K562 (cell line): ENCODE data around the gene TK1. TPM values are rescaled to one million over a fixed set of nuclear protein-coding genes. Genes with fewer than 3 reads are reported as not detected.

Experiments used
- ATF1 ChIP-seq, 2 experiments: fragments of 450-650 bp in 1 of 2; IDR thresholded peaks; 2 replicates each; pipeline ENCODE4 v1.6.1; 2016; ENCODE audit warnings: missing compliant biosample characterization in 1 of 2, missing genetic modification characterization in 1 of 2
- BCL6 ChIP-seq: fragments of 250-450 bp; sonication (Bioruptor Pico); IDR thresholded peaks from 2 replicates; pipeline ENCODE4 v1.4.0; 2020
- BCOR ChIP-seq: fragments of 450-650 bp; IDR thresholded peaks from 2 replicates; pipeline ENCODE4 v1.6.1; 2016
- BHLHE40 ChIP-seq: IDR thresholded peaks from 2 replicates; pipeline ENCODE4 v1.6.1; 2011; ENCODE audit warnings: low read length, improper control_type of control experiment
- BMI1 ChIP-seq: fragments of 150-350 bp; IDR thresholded peaks from 2 replicates; pipeline ENCODE4 v1.6.1; 2014; ENCODE audit warnings: low read length
- CCNT2 ChIP-seq: IDR thresholded peaks from 2 replicates; pipeline ENCODE4 v1.6.1; 2011; ENCODE audit warnings: borderline replicate concordance, low read depth, mild to moderate bottlenecking, moderate library complexity, mixed read lengths, low read length; ENCODE audit not compliant: insufficient read length; ENCODE audit errors: extremely low read depth
- FOXK2 ChIP-seq, 2 experiments: fragments of 450-650 bp; IDR thresholded peaks in 1 of 2; conservative IDR thresholded peaks in 1 of 2; 2 replicates each; pipeline ENCODE4 v1.6.1; 2016; ENCODE audit warnings: low read depth in 2 of 2, mild to moderate bottlenecking in 1 of 2
- KLF13 ChIP-seq: fragments of 450-650 bp; IDR thresholded peaks from 2 replicates; pipeline ENCODE4 v1.6.1; 2016; ENCODE audit warnings: missing genetic modification characterization, low read depth, mild to moderate bottlenecking, missing compliant biosample characterization, moderate library complexity, borderline replicate concordance
- KLF6 ChIP-seq: fragments of 250-450 bp; sonication (Bioruptor Pico); IDR thresholded peaks from 2 replicates; pipeline ENCODE4 v1.4.0; 2020; ENCODE audit warnings: mild to moderate bottlenecking, moderate library complexity, borderline replicate concordance
- L3MBTL2 ChIP-seq: fragments of 450-650 bp; IDR thresholded peaks from 2 replicates; pipeline ENCODE4 v1.6.1; 2016; ENCODE audit warnings: mild to moderate bottlenecking, moderate library complexity
- MAZ ChIP-seq, 2 experiments: fragments of 450-650 bp in 1 of 2; sonication (generic) in 1 of 2; formaldehyde crosslinking; IDR thresholded peaks in 1 of 2; conservative IDR thresholded peaks in 1 of 2; 2 replicates each; pipeline versions ENCODE4 v1.4.0 to v1.5.0; 2020; ENCODE audit warnings: mild to moderate bottlenecking in 1 of 2, missing genetic modification reagents in 1 of 2
- MBD2 ChIP-seq: sonication (generic); IDR thresholded peaks from 2 replicates; pipeline ENCODE4 v1.6.1; 2016; ENCODE audit warnings: low read depth, borderline replicate concordance
- MLLT1 ChIP-seq, 2 experiments: fragments of 450-650 bp; IDR thresholded peaks; 2 replicates each; pipeline ENCODE4 v1.6.1; 2016
- MTA3 ChIP-seq: fragments of 450-650 bp; formaldehyde crosslinking; IDR thresholded peaks from 2 replicates; pipeline ENCODE4 v1.6.1; 2017; ENCODE audit warnings: mild to moderate bottlenecking, borderline replicate concordance
- NEUROD1 ChIP-seq: fragments of 150-350 bp; IDR thresholded peaks from 2 replicates; pipeline ENCODE4 v1.6.1; 2014; ENCODE audit warnings: borderline replicate concordance, low read length, low read depth; ENCODE audit not compliant: partially characterized antibody
- OTX1 ChIP-seq: fragments of 450-650 bp; formaldehyde crosslinking; IDR thresholded peaks from 2 replicates; pipeline ENCODE4 v1.4.0; 2022; ENCODE audit warnings: mild to moderate bottlenecking
- POLR2G ChIP-seq: fragments of 200-400 bp; formaldehyde crosslinking; IDR thresholded peaks from 2 replicates; pipeline ENCODE4 v1.6.1; 2017; ENCODE audit warnings: low read depth, mild to moderate bottlenecking, antibody characterized with exemption, low read length, moderate library complexity
- SMAD1 ChIP-seq: fragments of 150-350 bp; IDR thresholded peaks from 2 replicates; pipeline ENCODE4 v1.6.1; 2014; ENCODE audit warnings: low read length, low read depth; ENCODE audit not compliant: partially characterized antibody
- SMARCA4 ChIP-seq: fragments of 450-650 bp; IDR thresholded peaks from 2 replicates; pipeline ENCODE4 v1.6.1; 2016
- SMARCB1 ChIP-seq: IDR thresholded peaks from 2 replicates; pipeline ENCODE4 v1.6.1; 2011; ENCODE audit warnings: improper control_type of control experiment, low read depth; ENCODE audit not compliant: insufficient read length
- SNIP1 ChIP-seq: fragments of 450-650 bp; IDR thresholded peaks from 2 replicates; pipeline ENCODE4 v1.7.1; 2017; ENCODE audit warnings: low read depth, mild to moderate bottlenecking
- SREBF2 ChIP-seq: sonication (generic); formaldehyde crosslinking; IDR thresholded peaks from 2 replicates; pipeline ENCODE4 v1.4.0; 2020; ENCODE audit warnings: mild to moderate bottlenecking, missing genetic modification reagents
- TRIM24 ChIP-seq, 2 experiments: fragments of 450-650 bp; IDR thresholded peaks; 2 replicates each; pipeline ENCODE4 v1.6.1; 2016
- VEZF1 ChIP-seq: fragments of 200-800 bp; sonication (Bioruptor generic); IDR thresholded peaks from 2 replicates; pipeline ENCODE4 v1.6.1; 2017; ENCODE audit warnings: missing genetic modification characterization, missing compliant biosample characterization
- YBX1 ChIP-seq: fragments of 450-650 bp; IDR thresholded peaks from 2 replicates; pipeline ENCODE4 v1.7.1; 2016; ENCODE audit warnings: mild to moderate bottlenecking
- ZNF263 ChIP-seq: sonication (generic); formaldehyde crosslinking; IDR thresholded peaks from 2 replicates; pipeline ENCODE4 v1.8.0; 2022; ENCODE audit warnings: mild to moderate bottlenecking, missing genetic modification reagents, borderline replicate concordance
- ZNF57 ChIP-seq: fragments of 450-650 bp; formaldehyde crosslinking; IDR thresholded peaks from 2 replicates; pipeline ENCODE4 v1.4.0; 2020; ENCODE audit warnings: mild to moderate bottlenecking, moderate library complexity
- polyA plus RNA-seq, 8 experiments: library from polyadenylated mRNA; depleted of rRNA in 4 of 8; stranded (reverse) in 5 of 8; unstranded in 3 of 8; fragments of >200 nt; fragmentation: Nextera tagmentation in 2 of 8; fragmentation: Illumina TruSeq in 1 of 8; extraction: Ambion mirVana in 2 of 8; extraction: Trizol in 1 of 8; gene quantifications; 2 replicates each; pipeline versions ENCODE4 v1.2.1 to v1.2.3, GENCODE V29; 2011 to 2014; ENCODE audit warnings: inconsistent platforms in 1 of 8, missing spikeins in 1 of 8
- total RNA-seq, 7 experiments: library from RNA; depleted of rRNA in 6 of 7; stranded (reverse); fragments of >200 nt in 6 of 7; fragmentation: Illumina TruSeq in 2 of 7; extraction: Trizol in 2 of 7; gene quantifications; 2 replicates each; pipeline versions ENCODE4 v1.2.1 to v1.2.3, GENCODE V29; 2011 to 2021; ENCODE audit warnings: low replicate concordance in 1 of 7

Gene TK1
- total and polyA plus RNA-seq, 9 of the 15 experiments (the other 6 are each of a cell fraction or from before 2014, with no cell fraction given): 8.4 to 280 (median 103) TPM

- TF ChIP-seq KLF13 (tag) (0 out of 2 replicates have a peak, but pooled peaks have one; percentile 28), SMARCB1 (no peak), MAZ (CRISPR knock-in tag; conservative IDR thresholded peaks at IDR 0.05 in 1 of 2, IDR thresholded peaks at IDR 0.05 in 1 of 2) (peak; percentile 52 to 67), BCL6 (CRISPR knock-in tag) (no peak), SMAD1 (no peak), ZNF263 (peak; percentile 45; the same call in 1 of the 2 replicates), SREBF2 (CRISPR knock-in tag) (no peak), SMARCA4 (peak; percentile 6; the same call in 1 of the 2 replicates), MLLT1 (IDR thresholded peaks at IDR 0.05) (peak in 1 of 2 experiments; percentile 74; a peak in 2 of 4 replicates), NEUROD1 (peak; percentile 75), ZNF57 (CRISPR knock-in tag) (0 out of 2 replicates have a peak, but pooled peaks have one; percentile 9), SNIP1 (no peak), L3MBTL2 (peak; percentile 92), KLF6 (no peak), YBX1 (no peak), FOXK2 (conservative IDR thresholded peaks at IDR 0.05 in 1 of 2, IDR thresholded peaks at IDR 0.05 in 1 of 2; ENCODE audit: low read depth in 2 of 2) (peak in 1 of 2 experiments; percentile 70; a peak in 2 of 4 replicates), CCNT2 (peak; percentile 78), MTA3 (peak; percentile 80), OTX1 (CRISPR knock-in tag) (peak; percentile 25; the same call in 1 of the 2 replicates), BHLHE40 (peak; percentile 77), BCOR (no peak), BMI1 (no peak), POLR2G (peak; percentile 95), TRIM24 (IDR thresholded peaks at IDR 0.05) (no peak), VEZF1 (CRISPR knock-in tag) (peak; percentile 57), MBD2 (peak; percentile 52; the same call in 1 of the 2 replicates), ATF1 (CRISPR knock-in tag; IDR thresholded peaks at IDR 0.05) (no peak), ATF1 (tag; IDR thresholded peaks at IDR 0.05) (0 out of 2 replicates have a peak, but pooled peaks have one; percentile 11)
These were observed 46.4 kb downstream of the TK1 start (continued) for GRCh38 chr17:78140169-78141051.
